ENCODE data around the gene DLGAP1.

DNA sequence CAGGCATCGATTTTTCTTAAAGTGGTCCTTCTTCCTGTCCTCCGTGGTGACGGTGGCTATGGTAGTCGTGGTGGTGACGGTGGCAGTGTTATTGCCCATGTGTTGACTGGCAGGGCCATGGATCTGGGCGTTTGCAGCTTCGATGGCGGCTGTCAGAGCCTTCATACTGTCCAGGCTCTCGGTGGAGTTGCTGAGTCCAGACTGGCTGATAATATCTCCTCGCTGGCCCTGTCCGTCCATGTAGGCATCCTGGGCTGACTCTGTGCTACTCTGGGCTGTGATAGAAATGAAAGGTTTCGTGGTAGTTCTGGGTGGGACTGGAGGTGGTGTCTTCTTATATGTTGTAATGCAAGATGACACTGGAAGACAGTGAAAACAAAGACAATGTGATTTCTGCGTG, 873.2 kb downstream of the DLGAP1 start:
- TF ChIP-seq EZH2 (IDR thresholded peaks at IDR 0.05; ENCODE audit: insufficient read depth, poor library complexity, severe bottlenecking) (no peak), EZH2phosphoT487 (IDR thresholded peaks at IDR 0.05; ENCODE audit: insufficient read depth, low read depth) (no peak)
